Measurements from ENCODE around the gene NDFIP1.

DNA sequence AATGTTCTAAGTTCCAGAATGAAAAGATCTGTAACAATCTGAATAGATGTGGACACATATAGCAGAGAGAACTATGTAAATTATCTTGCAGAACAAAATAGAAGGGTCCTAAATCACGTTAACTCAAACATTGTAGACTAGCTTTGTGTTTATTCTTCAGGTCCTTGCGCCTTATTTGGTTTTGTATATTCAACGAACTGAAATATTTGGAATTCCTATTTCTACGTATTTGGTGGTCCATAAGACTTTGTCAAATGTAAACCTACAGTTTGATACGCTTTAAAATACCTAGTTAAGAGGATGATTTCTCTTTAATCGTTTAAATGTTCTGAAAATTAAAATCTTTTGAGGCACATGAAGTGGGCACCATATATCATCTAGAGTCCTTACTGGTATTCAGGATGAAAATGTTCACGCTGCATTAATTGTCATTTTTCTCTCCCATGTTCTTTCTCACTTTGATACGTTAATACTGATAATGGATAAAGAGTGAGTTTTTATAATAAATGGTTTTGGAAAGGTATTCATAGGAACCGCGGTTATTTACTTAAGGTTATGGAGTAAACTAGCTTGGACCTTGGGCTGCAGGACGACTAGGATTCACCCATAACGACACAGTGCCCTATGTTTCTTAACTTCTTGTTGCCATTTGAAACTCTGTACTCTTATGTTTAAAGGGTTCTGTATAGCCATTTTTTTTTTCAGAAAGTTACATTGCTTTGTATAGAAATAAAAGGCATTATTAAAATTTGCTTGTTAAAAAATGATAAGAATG, 45.3 kb downstream of the NDFIP1 start:
- no peak for TF ChIP-seq MXI1 (IDR thresholded peaks at IDR 0.05; ENCODE audit: borderline replicate concordance, low read depth, low read length)
- no peak for TF ChIP-seq MAZ (IDR thresholded peaks at IDR 0.05; ENCODE audit: borderline replicate concordance, low read depth, low read length)
- TF ChIP-seq, protein P1, sequence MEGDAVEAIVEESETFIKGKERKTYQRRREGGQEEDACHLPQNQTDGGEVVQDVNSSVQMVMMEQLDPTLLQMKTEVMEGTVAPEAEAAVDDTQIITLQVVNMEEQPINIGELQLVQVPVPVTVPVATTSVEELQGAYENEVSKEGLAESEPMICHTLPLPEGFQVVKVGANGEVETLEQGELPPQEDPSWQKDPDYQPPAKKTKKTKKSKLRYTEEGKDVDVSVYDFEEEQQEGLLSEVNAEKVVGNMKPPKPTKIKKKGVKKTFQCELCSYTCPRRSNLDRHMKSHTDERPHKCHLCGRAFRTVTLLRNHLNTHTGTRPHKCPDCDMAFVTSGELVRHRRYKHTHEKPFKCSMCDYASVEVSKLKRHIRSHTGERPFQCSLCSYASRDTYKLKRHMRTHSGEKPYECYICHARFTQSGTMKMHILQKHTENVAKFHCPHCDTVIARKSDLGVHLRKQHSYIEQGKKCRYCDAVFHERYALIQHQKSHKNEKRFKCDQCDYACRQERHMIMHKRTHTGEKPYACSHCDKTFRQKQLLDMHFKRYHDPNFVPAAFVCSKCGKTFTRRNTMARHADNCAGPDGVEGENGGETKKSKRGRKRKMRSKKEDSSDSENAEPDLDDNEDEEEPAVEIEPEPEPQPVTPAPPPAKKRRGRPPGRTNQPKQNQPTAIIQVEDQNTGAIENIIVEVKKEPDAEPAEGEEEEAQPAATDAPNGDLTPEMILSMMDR (conservative IDR thresholded peaks at IDR 0.05; ENCODE audit: low read depth, low read length): no peak
- no peak for TF ChIP-seq POLR2A (IDR thresholded peaks at IDR 0.05; ENCODE audit: low read depth, low read length)
- TF ChIP-seq CHD1 (IDR thresholded peaks at IDR 0.05; ENCODE audit: low read depth, low read length): no peak
- no peak for TF ChIP-seq RFX5 (IDR thresholded peaks at IDR 0.05; ENCODE audit: low read depth, low read length)
- TF ChIP-seq MAFK (IDR thresholded peaks at IDR 0.05; ENCODE audit: low read depth, low read length): no peak
- no peak for TF ChIP-seq RAD21 (IDR thresholded peaks at IDR 0.05; ENCODE audit: low read length)
- no peak for TF ChIP-seq RCOR1 (IDR thresholded peaks at IDR 0.05; ENCODE audit: insufficient replicate concordance, low read length)
